Endothelial cell of umbilical vein (primary cell): Measurements from ENCODE around the gene KIF22. TPM values are rescaled to one million over a fixed set of nuclear protein-coding genes. Genes with fewer than 3 reads are reported as not detected.
A peak's percentile ranks its signal among the peaks of the same experiment; 100 is the strongest.

Experiments used
- BruUV-seq: library from RNA; stranded (reverse); fragments of 400-500 nt; replicated peaks from 2 replicates; lab custom pipeline; 2021; lab: Mats Ljungman, UMichigan
- CTCF ChIA-PET: fragments of 300-600, 350-600 bp; sonication (Branson Sonifier 250); formaldehyde crosslinking; loops from one replicate; lab custom pipeline; 2021; ENCODE audit warnings: antibody characterized with exemption, inconsistent platforms; lab: Charles Lee
- POLR2A ChIA-PET: fragments of 300-600, 350-600 bp; sonication (Branson Sonifier 250); formaldehyde crosslinking; loops from one replicate; lab custom pipeline; 2021; ENCODE audit warnings: antibody characterized with exemption, inconsistent platforms; lab: Charles Lee
- DNase-seq: peaks from one replicate; pipeline ENCODE4 v3.0.0-alpha.2; 2011; ENCODE audit warnings: low read depth, low spot score
- FAIRE-seq: peaks from 2 replicates; lab custom pipeline; 2011; peaks lifted over from hg19 to GRCh38; lab: Jason Lieb, UNC
- H2AFZ ChIP-seq: 2 replicates; pipeline ENCODE4 v1.6.0; 2012; ENCODE audit warnings: low read depth, low read length, control low read depth, inconsistent platforms
- H3K27ac ChIP-seq: 2 replicates; pipeline ENCODE4 v1.5.1; 2011; ENCODE audit warnings: low read depth, mild to moderate bottlenecking, control low read depth, low read length, moderate library complexity; ENCODE audit not compliant: insufficient read depth
- H3K27me3 ChIP-seq, 2 experiments: 2 replicates each; pipeline versions ENCODE4 v1.6.0 to v1.6.1; 2011; ENCODE audit warnings: low read length in 2 of 2, mixed read lengths in 1 of 2; ENCODE audit not compliant: control insufficient read depth in 2 of 2, insufficient read depth in 2 of 2
- H3K36me3 ChIP-seq, 2 experiments: 2 replicates in 1 of 2; 3 replicates in 1 of 2; pipeline ENCODE4 v1.5.1; 2011; ENCODE audit warnings: low read length in 2 of 2, mild to moderate bottlenecking in 1 of 2, moderate library complexity in 1 of 2; ENCODE audit not compliant: control insufficient read depth in 2 of 2, insufficient read depth in 2 of 2; ENCODE audit errors: extremely low read depth in 1 of 2
- H3K4me1 ChIP-seq: 3 replicates; pipeline ENCODE4 v1.5.1; 2011; ENCODE audit warnings: mild to moderate bottlenecking, low read length; ENCODE audit not compliant: control insufficient read depth, insufficient read depth; ENCODE audit errors: extremely low read depth
- H3K4me2 ChIP-seq: 2 replicates; pipeline ENCODE4 v1.6.1; 2011; ENCODE audit warnings: low read length, control low read depth, mixed read lengths; ENCODE audit not compliant: insufficient read depth
- H3K4me3 ChIP-seq, 3 experiments: fragments of 200-600 bp in 1 of 3; sonication (generic), shearing (Covaris generic) in 1 of 3; replicated peaks in 1 of 3; 2 replicates each; pipeline ENCODE4 v1.5.1; 2011 to 2016; ENCODE audit warnings: control low read depth in 3 of 3, low read length in 3 of 3, mild to moderate bottlenecking in 2 of 3, inconsistent platforms in 1 of 3, low read depth in 1 of 3, moderate library complexity in 1 of 3; ENCODE audit not compliant: insufficient read depth in 1 of 3
- H3K79me2 ChIP-seq: 2 replicates; pipeline ENCODE4 v1.6.0; 2012; ENCODE audit warnings: low read length, inconsistent platforms; ENCODE audit not compliant: control insufficient read depth, insufficient read depth
- H3K9ac ChIP-seq: replicated peaks from 2 replicates; pipeline ENCODE3; 2011; ENCODE audit warnings: low read length, control low read depth; ENCODE audit not compliant: insufficient read depth; ENCODE audit errors: extremely low read depth
- H3K9me1 ChIP-seq: replicated peaks from 3 replicates; pipeline ENCODE4 v1.6.0; 2011; ENCODE audit warnings: mild to moderate bottlenecking, low read length; ENCODE audit not compliant: control insufficient read depth, insufficient read depth; ENCODE audit errors: extremely low read depth
- H3K9me3 ChIP-seq: replicated peaks from 2 replicates; pipeline ENCODE4 v1.5.1; 2012; ENCODE audit warnings: low read length, inconsistent platforms; ENCODE audit not compliant: control insufficient read depth, insufficient read depth
- H4K20me1 ChIP-seq: replicated peaks from 2 replicates; pipeline ENCODE3; 2011; ENCODE audit warnings: mild to moderate bottlenecking, low read length; ENCODE audit not compliant: control insufficient read depth, insufficient read depth; ENCODE audit errors: extremely low read depth
- CTCF ChIP-seq, 2 donors: IDR thresholded peaks; 1 replicate in 1 of 2; 2 replicates in 1 of 2; pipeline ENCODE4 v1.5.1; 2011; ENCODE audit warnings: low read length in 2 of 2, mild to moderate bottlenecking in 2 of 2, moderate library complexity in 2 of 2, control low read depth in 1 of 2, inconsistent platforms in 1 of 2, low read depth in 1 of 2; ENCODE audit not compliant: insufficient read depth in 1 of 2; ENCODE audit errors: extremely low read depth in 1 of 2
- EZH2 ChIP-seq: IDR thresholded peaks from 2 replicates; pipeline ENCODE4 v1.6.1; 2012; ENCODE audit warnings: borderline replicate concordance, low read depth, mild to moderate bottlenecking, moderate library complexity, low read length, inconsistent platforms; ENCODE audit not compliant: severe bottlenecking
- FOS ChIP-seq: IDR thresholded peaks from 2 replicates; pipeline ENCODE4 v1.6.1; 2011; ENCODE audit warnings: mild to moderate bottlenecking, low read length, moderate library complexity, borderline replicate concordance; ENCODE audit not compliant: insufficient read depth
- GATA2 ChIP-seq: IDR thresholded peaks from 2 replicates; pipeline ENCODE4 v1.7.0; 2011; ENCODE audit warnings: low read depth, mild to moderate bottlenecking, moderate library complexity, mixed read lengths, low read length; ENCODE audit not compliant: insufficient read length, insufficient read depth
- JUN ChIP-seq: IDR thresholded peaks from 2 replicates; pipeline ENCODE4 v1.6.1; 2011; ENCODE audit warnings: borderline replicate concordance, low read depth; ENCODE audit not compliant: insufficient read length, insufficient read depth
- MAX ChIP-seq: IDR thresholded peaks from 2 replicates; pipeline ENCODE4 v1.6.1; 2011; ENCODE audit not compliant: insufficient read depth, insufficient read length
- MYC ChIP-seq: IDR thresholded peaks from one replicate; pipeline ENCODE4 v1.6.1; 2011; ENCODE audit warnings: mild to moderate bottlenecking, low read depth, low read length
- POLR2A ChIP-seq: IDR thresholded peaks from 2 replicates; pipeline ENCODE4 v1.6.1; 2012; ENCODE audit warnings: low read depth, mild to moderate bottlenecking, control low read depth, low read length
- POLR2AphosphoS5 ChIP-seq: IDR thresholded peaks from 2 replicates; pipeline ENCODE4 v1.6.1; 2012; ENCODE audit warnings: low read depth, mild to moderate bottlenecking, control low read depth, low read length, moderate library complexity; ENCODE audit not compliant: insufficient read depth
- dilution Hi-C: fragments of 300-500 bp; cut with MboI; formaldehyde crosslinking; loops from one replicate; pipeline ENCODE4 v1.15.0; 2019; ENCODE audit warnings: low sequenced_read_pairs; ENCODE audit not compliant: extremely low pct_ligation_motif_present
- intact Hi-C: fragments of 100-400 bp; cut with micrococcal nuclease; formaldehyde crosslinking; loops from one replicate; pipeline ENCODE4 v1.10.0; 2022
- polyA plus RNA-seq, 4 experiments: library from polyadenylated mRNA; depleted of rRNA in 3 of 4; stranded (reverse) in 3 of 4; unstranded in 1 of 4; fragments of >200 nt; gene quantifications; 2 replicates each; pipeline versions ENCODE4 v1.2.1 to v1.2.3, GENCODE V29; 2011 to 2012; ENCODE audit warnings: missing spikeins in 1 of 4
- total RNA-seq: library from RNA; stranded (reverse); gene quantifications from 2 replicates; pipeline ENCODE4 v1.2.3, GENCODE V29; 2021

Gene KIF22
- total and polyA plus RNA-seq, 2 donors (not counting 3 experiments of a cell fraction or from before 2014, with no cell fraction given), result 67.3 to 90.0 TPM

- Histone ChIP-seq H2AFZ (no peak overlapping the region), H3K79me2 (peaks cover 18% of the 10 kb centered on the region), H4K20me1 (no peaks in the 10 kb centered on the region), H3K9me3 (no peaks in the 10 kb centered on the region), H3K9ac (no peak overlapping the region), H3K9me1 (no peaks in the 10 kb centered on the region), H3K4me3 (no peak overlapping the region), H3K27me3 (no peaks in the 10 kb centered on the region), H3K4me1 (peaks cover 37% of the 10 kb centered on the region), H3K36me3 (peaks cover 0 to 11% of the 10 kb centered on the region in 2 experiments), H3K4me2 (peak overlapping the region; percentile 49), H3K27ac (no peak overlapping the region)
- ChIA-PET CTCF (no interaction called here), POLR2A (no interaction called here)
- intact Hi-C loops, result no loop called here
- DNase-seq (no peak), FAIRE-seq (no peak)
- dilution Hi-C loops, result no loop called here
- no TSS peak for BruUV-seq
- no peak for TF ChIP-seq JUN
- TF ChIP-seq EZH2, result no peak
- TF ChIP-seq FOS, result no peak
- TF ChIP-seq GATA2, result no peak
- no peak for TF ChIP-seq CTCF (IDR thresholded peaks at IDR 0.05; ENCODE audit: extremely low read depth in 1 of 2, insufficient read depth in 1 of 2, low read depth in 1 of 2, low read length in 2 of 2)
- no peak for TF ChIP-seq POLR2AphosphoS5
- TF ChIP-seq POLR2A, result no peak
- no peak for TF ChIP-seq MYC
- TF ChIP-seq MAX, result no peak
Observed at GRCh38 chr16:29814592-29814991, 24.0 kb downstream of the KIF22 start.
